Activated T-cell treated with anti-CD3 and anti-CD28 coated beads, Interleukin-2, amount 50 U/mL, for 72 hours (primary cell): Measurements from ENCODE around the gene ACTL8. TPM values are rescaled to one million over a fixed set of nuclear protein-coding genes. Genes with fewer than 3 reads are reported as not detected.

ENCODE experiments used
- ATAC-seq, 2 donors: fragments of 150-1000 bp; cut with Tn5 transposase; replicated peaks in 1 of 2; 2 replicates each; pipeline ENCODE4 v1.10.0; 2021; ENCODE audit warnings: moderate library complexity in 2 of 2, mild to moderate bottlenecking in 1 of 2
- DNase-seq, 2 donors: peaks; one replicate each; pipeline ENCODE4 v3.0.0; 2021 to 2022; ENCODE audit warnings: mixed read lengths in 1 of 2
- H3K27ac Mint-ChIP-seq: one replicate; pipeline ENCODE4 v1.8.0; 2022; ENCODE audit warnings: mild to moderate bottlenecking, moderate library complexity, mixed read lengths
- H3K27me3 Mint-ChIP-seq: one replicate; pipeline ENCODE4 v1.8.0; 2022; ENCODE audit warnings: low read depth, mixed read lengths
- H3K36me3 Mint-ChIP-seq, 2 donors: one replicate each; pipeline ENCODE4 v1.8.0; 2022; ENCODE audit warnings: mixed read lengths in 2 of 2, mild to moderate bottlenecking in 1 of 2; ENCODE audit not compliant: insufficient read depth in 2 of 2
- H3K4me1 Mint-ChIP-seq: one replicate; pipeline ENCODE4 v1.8.0; 2022; ENCODE audit warnings: low read depth, mixed read lengths
- H3K4me3 Mint-ChIP-seq, 2 donors: one replicate each; pipeline ENCODE4 v1.8.0; 2022; ENCODE audit warnings: mild to moderate bottlenecking in 2 of 2, mixed read lengths in 2 of 2, moderate library complexity in 2 of 2
- H3K9me3 Mint-ChIP-seq, 2 donors: one replicate each; pipeline ENCODE4 v1.8.0; 2022; ENCODE audit warnings: mixed read lengths in 2 of 2
- total RNA-seq, 2 donors: library from RNA; stranded (reverse); gene quantifications; one replicate each; pipeline ENCODE4 v1.2.3, GENCODE V29; 2022

Gene ACTL8
- total RNA-seq, 2 donors from 2014 or later: not detected

GRCh38 chr1:17833661-17834501 lies 78.7 kb downstream of the ACTL8 start:
- H3K4me3 Mint-ChIP-seq: no peak overlapping the region
- H3K36me3 Mint-ChIP-seq: no peaks in the 10 kb centered on the region
- H3K9me3 Mint-ChIP-seq: no peaks in the 10 kb centered on the region

DNA sequence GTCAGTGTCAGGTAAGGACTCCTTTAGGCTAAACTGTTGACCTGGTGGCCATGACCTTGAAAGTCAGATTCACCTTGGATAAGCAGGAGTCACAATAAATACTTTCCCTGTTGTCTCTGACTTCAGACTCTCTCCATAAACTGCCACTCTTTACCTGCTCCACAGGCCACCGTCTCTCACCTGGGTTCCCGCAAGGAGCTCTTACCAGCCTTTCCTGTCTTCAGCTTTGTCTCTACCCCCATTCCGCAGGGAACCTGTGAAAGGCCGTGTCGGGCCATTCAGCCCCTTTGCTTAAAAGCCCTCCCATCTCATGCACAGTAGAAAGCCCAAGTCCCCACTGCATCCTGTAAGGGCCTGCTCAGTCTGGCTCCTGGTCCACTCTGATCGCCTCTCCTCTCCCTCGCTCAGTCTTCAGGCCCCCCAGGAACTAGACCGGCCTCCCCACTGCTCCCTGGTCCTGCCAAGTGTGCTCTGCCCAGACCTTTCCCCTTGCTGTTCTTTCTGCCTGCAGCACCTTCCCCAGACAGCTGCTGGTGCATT lies 79.5 kb downstream of the ACTL8 start:
- H3K9me3 Mint-ChIP-seq: no peaks in the 10 kb centered on the region
- H3K27me3 Mint-ChIP-seq: peaks cover 8% of the 10 kb centered on the region
- H3K4me3 Mint-ChIP-seq: no peak overlapping the region
- H3K4me1 Mint-ChIP-seq: no peaks in the 10 kb centered on the region
- DNase-seq (no peak), ATAC-seq (no peak)
- H3K27ac Mint-ChIP-seq: no peak overlapping the region
- H3K36me3 Mint-ChIP-seq: no peaks in the 10 kb centered on the region

More at GRCh38 chr1:17833661-17834501, 78.7 kb downstream of the ACTL8 start:
- ATAC-seq (no peak), DNase-seq (no peak)
- Mint-ChIP-seq H3K27me3 (peaks cover 8% of the 10 kb centered on the region), H3K4me1 (no peaks in the 10 kb centered on the region), H3K27ac (no peak overlapping the region)

GRCh38 chr1:17837233-17838030 lies 82.3 kb downstream of the ACTL8 start:
- Mint-ChIP-seq H3K4me3 (no peak overlapping the region), H3K27ac (no peak overlapping the region), H3K27me3 (peaks cover 2% of the 10 kb centered on the region), H3K36me3 (no peaks in the 10 kb centered on the region), H3K9me3 (no peaks in the 10 kb centered on the region), H3K4me1 (no peaks in the 10 kb centered on the region)
- DNase-seq (no peak), ATAC-seq (no peak)

DNA sequence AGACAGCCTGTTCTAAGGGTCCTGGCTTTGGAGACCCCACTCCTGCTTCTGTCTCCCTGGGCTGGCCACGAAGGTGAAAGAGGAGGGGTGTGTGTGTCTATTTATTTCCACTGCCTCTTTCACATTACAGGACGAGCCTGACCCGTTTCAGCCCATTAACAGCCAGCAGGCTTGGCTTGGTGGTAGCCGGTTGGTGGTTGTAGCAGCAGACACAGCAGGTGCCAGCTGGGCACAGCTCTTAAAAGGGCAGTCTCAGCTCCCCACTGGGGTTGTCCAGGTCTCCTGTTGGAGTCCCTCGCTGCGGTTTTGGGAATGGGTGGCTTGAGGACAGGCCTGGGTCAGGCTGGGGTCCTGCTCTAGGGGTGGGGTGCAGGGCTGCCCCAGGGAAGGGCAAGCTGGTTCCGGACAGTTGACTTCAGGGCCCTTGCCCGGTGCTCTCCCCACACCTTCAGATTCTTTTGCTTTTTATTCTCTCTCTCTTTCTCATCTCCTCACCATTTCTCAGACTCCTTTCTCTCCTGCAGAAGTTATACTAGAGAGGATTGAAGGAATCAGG lies 84.6 kb downstream of the ACTL8 start:
- H3K4me1 Mint-ChIP-seq: no peaks in the 10 kb centered on the region
- ATAC-seq: no peak

DNA sequence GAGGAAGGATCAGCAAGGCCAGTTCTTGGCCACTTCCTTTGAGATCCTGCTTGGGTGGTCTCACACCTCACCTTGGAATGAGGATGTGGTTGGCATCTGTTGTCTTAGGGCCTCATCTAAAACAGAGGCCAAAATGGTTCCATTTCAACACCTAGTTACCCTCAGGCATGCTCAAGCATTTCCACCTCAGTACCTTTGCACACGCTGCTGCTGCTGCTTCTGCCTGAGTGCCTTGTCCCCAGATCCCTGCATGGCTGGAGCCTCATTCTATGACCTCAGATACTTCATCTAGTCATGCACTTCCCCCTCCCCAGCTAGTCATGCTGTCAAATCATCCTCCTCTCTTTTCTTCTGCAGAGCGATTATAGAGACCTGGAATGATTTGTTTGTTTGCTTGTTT lies 86.8 kb downstream of the ACTL8 start:
- ATAC-seq (no peak), DNase-seq (no peak)
- H3K27me3 Mint-ChIP-seq: peaks cover 9% of the 10 kb centered on the region
- no peak overlapping the region for H3K4me3 Mint-ChIP-seq
- H3K27ac Mint-ChIP-seq: no peak overlapping the region
- H3K4me1 Mint-ChIP-seq: no peaks in the 10 kb centered on the region
- no peaks in the 10 kb centered on the region for H3K36me3 Mint-ChIP-seq
- H3K9me3 Mint-ChIP-seq: no peaks in the 10 kb centered on the region

More for the DNA sequence above, 84.6 kb downstream of the ACTL8 start:
- no peak overlapping the region for H3K4me3 Mint-ChIP-seq
- DNase-seq: no peak
- H3K27me3 Mint-ChIP-seq: peaks cover 9% of the 10 kb centered on the region
- H3K36me3 Mint-ChIP-seq: no peaks in the 10 kb centered on the region
- H3K27ac Mint-ChIP-seq: no peak overlapping the region
- H3K9me3 Mint-ChIP-seq: no peaks in the 10 kb centered on the region

- H3K27ac Mint-ChIP-seq: no peak overlapping the region
- DNase-seq: no peak
- no peak overlapping the region for H3K4me3 Mint-ChIP-seq
- no peaks in the 10 kb centered on the region for H3K4me1 Mint-ChIP-seq
- peaks cover 0 to under 1% of the 10 kb centered on the region in 2 donors for H3K9me3 Mint-ChIP-seq
- no peaks in the 10 kb centered on the region for H3K36me3 Mint-ChIP-seq
- H3K27me3 Mint-ChIP-seq: peaks cover 9% of the 10 kb centered on the region
- no peak for ATAC-seq
These were observed 87.6 kb downstream of the ACTL8 start for GRCh38 chr1:17842686-17843085.

DNA sequence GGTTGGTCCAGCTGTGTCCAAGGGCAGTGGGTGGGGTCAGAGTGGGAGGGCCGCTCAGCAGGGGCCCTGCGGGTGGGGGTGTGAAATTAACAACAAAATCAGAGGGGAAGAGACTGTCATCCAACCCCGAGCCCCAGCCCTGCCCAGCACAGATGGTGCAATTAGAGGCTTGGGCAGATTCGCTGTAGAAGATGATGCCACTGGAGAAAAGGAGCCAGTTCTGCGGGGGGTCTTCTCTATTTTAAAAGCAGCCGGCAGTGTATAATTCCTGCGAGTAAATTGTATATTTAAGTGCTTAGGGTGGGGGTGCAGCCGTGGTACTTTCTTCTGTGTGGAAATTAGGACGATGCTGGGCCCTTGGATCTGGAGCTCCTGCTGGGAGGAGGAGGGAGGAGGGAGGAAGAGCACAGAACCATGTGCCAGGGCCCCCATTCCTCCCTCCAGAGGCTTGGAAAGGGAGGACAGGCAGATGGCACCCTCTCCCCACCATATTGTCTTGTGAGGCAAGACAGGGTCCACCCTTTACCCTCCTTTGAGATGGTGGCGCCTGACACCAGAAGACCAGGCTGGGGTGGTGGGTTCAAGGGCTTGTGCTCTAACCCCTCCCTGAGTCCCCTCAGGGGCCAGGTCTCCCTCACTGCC lies 89.2 kb downstream of the ACTL8 start:
- Mint-ChIP-seq H3K36me3 (no peaks in the 10 kb centered on the region), H3K4me3 (no peak overlapping the region), H3K27ac (no peak overlapping the region), H3K4me1 (no peaks in the 10 kb centered on the region), H3K27me3 (peaks cover 9% of the 10 kb centered on the region), H3K9me3 (peaks cover 0 to 4% of the 10 kb centered on the region in 2 donors)
- no peak for ATAC-seq
- DNase-seq: no peak

DNA sequence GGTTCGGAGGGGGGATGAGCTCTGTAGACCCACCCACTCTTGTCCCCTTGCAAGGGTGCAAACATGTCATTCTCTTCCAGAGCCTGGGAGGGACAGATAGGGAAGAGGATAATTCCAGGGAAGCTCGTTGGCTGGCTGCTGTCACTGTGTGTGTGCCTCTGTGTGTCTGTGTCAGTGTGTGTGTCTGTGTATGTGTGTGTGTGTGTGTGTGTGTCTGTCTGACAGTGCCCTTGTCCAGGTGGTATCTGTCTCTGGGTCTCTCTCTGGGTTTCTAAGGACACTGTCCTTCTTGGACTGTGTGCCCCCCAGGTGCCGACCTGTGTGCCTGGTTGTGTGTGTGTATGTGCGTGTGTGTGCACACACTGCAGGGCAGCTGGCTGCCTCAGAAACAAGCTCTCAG lies 90.5 kb downstream of the ACTL8 start:
- Mint-ChIP-seq H3K4me3 (no peak overlapping the region), H3K27ac (no peak overlapping the region), H3K27me3 (peaks cover 9% of the 10 kb centered on the region), H3K36me3 (no peaks in the 10 kb centered on the region), H3K4me1 (no peaks in the 10 kb centered on the region), H3K9me3 (peaks cover 3 to 4% of the 10 kb centered on the region in 2 donors)
- DNase-seq: no peak
- ATAC-seq: no peak

- H3K27ac Mint-ChIP-seq: no peak overlapping the region
- no peak for DNase-seq
- H3K27me3 Mint-ChIP-seq: peaks cover 9% of the 10 kb centered on the region
- H3K4me3 Mint-ChIP-seq: no peak overlapping the region
- no peaks in the 10 kb centered on the region for H3K36me3 Mint-ChIP-seq
- peaks cover 3 to 4% of the 10 kb centered on the region in 2 donors for H3K9me3 Mint-ChIP-seq
- H3K4me1 Mint-ChIP-seq: no peaks in the 10 kb centered on the region
- ATAC-seq: no peak
These were observed 91.2 kb downstream of the ACTL8 start for GRCh38 chr1:17846341-17846740.

DNA sequence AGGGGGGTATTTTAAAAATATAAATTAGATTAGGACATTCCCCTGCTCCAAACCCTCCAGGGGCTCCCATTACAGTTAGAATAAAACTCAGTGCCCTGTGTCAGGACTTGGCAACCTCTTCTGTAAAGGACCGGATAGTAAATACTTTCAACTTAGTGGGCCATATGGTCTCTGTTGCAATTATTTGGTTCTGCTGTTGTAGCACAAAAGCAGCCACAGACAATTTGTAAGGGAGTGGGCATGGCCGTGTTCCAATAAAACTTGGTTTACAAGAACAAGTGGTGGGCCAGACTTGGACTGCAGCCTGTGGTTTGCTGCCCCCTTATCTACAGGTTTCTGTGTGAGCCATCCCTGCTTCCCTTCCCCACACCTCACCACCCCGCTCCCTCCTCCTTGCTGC lies 92.0 kb downstream of the ACTL8 start:
- H3K36me3 Mint-ChIP-seq: no peaks in the 10 kb centered on the region
- no peak for ATAC-seq
- no peaks in the 10 kb centered on the region for H3K4me1 Mint-ChIP-seq

DNA sequence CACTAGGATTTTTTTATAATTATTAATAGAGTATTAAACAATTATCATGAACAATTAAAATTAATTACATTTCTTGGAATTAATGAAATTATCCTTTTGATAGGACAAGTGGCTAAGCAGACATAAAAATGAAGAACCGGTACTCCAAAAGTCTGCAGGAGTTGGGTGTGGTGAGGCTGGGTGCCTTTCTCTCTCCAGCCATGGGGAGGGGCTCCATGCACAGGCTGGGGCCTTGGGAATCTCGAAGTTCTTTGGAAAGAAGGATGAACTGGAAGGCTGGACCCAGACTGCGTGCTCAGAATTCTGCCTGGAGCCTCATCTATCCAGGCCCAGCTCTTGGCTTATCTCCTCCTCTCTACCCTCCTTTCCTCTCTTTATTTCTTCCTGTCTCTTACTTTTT lies 94.1 kb downstream of the ACTL8 start:
- ATAC-seq (no peak), DNase-seq (no peak)
- no peaks in the 10 kb centered on the region for H3K27me3 Mint-ChIP-seq
- H3K27ac Mint-ChIP-seq: no peak overlapping the region
- H3K9me3 Mint-ChIP-seq: peaks cover 3 to 4% of the 10 kb centered on the region in 2 donors
- H3K4me3 Mint-ChIP-seq: no peak overlapping the region
- H3K36me3 Mint-ChIP-seq: no peaks in the 10 kb centered on the region
- no peaks in the 10 kb centered on the region for H3K4me1 Mint-ChIP-seq

More for the DNA sequence above, 92.0 kb downstream of the ACTL8 start:
- Mint-ChIP-seq H3K27ac (no peak overlapping the region), H3K27me3 (peaks cover 9% of the 10 kb centered on the region), H3K9me3 (peaks cover 3 to 4% of the 10 kb centered on the region in 2 donors), H3K4me3 (no peak overlapping the region)
- no peak for DNase-seq

- no peaks in the 10 kb centered on the region for H3K36me3 Mint-ChIP-seq
- H3K9me3 Mint-ChIP-seq: peaks cover 3 to 4% of the 10 kb centered on the region in 2 donors
- no peak for DNase-seq
- no peaks in the 10 kb centered on the region for H3K27me3 Mint-ChIP-seq
- no peak overlapping the region for H3K27ac Mint-ChIP-seq
- ATAC-seq: no peak
- no peaks in the 10 kb centered on the region for H3K4me1 Mint-ChIP-seq
- no peak overlapping the region for H3K4me3 Mint-ChIP-seq
These were observed 95.9 kb downstream of the ACTL8 start for GRCh38 chr1:17851056-17851455.
